GM19351 (cell line): ENCODE results near the gene IL17RE.

Source experiments
- ATAC-seq: cut with Tn5 transposase; IDR thresholded peaks from one replicate; pipeline ENCODE4 v1.9.1; 2021; ENCODE audit warnings: mild to moderate bottlenecking, moderate library complexity; ENCODE audit not compliant: unreplicated experiment

The IL17RE gene

GRCh38 chr3:9951598-9951961 is 48.9 kb downstream of the IL17RE start:
- ATAC-seq, result peak; percentile 23

- peak; percentile 87 for ATAC-seq
These were observed 49.5 kb downstream of the IL17RE start, which contains the start of gene PRRT3 for GRCh38 chr3:9951962-9952805. Gene PRRT3 (minus strand): TSS chr3:9952408. CDS start chr3:9950115, 2,293 bp downstream.

- no peak for ATAC-seq
These were observed 52.4 kb downstream of the IL17RE start for GRCh38 chr3:9955067-9955502.

GRCh38 chr3:9955611-9956352 is 53.1 kb downstream of the IL17RE start:
- no peak for ATAC-seq

- ATAC-seq, result no peak
These were observed 54.6 kb downstream of the IL17RE start for GRCh38 chr3:9957214-9957613.

- ATAC-seq, result no peak
These were observed 62.7 kb downstream of the IL17RE start for GRCh38 chr3:9965200-9965875.
